ENCODE measurements around the gene CALCOCO1. TPM values are rescaled to one million over a fixed set of nuclear protein-coding genes. Genes with fewer than 3 reads are reported as not detected.

The CALCOCO1 gene
- total RNA-seq, 3 donors from 2014 or later (not counting 1 experiment from before 2014, with no cell fraction given), result 215 to 256 (median 226) TPM

DNA sequence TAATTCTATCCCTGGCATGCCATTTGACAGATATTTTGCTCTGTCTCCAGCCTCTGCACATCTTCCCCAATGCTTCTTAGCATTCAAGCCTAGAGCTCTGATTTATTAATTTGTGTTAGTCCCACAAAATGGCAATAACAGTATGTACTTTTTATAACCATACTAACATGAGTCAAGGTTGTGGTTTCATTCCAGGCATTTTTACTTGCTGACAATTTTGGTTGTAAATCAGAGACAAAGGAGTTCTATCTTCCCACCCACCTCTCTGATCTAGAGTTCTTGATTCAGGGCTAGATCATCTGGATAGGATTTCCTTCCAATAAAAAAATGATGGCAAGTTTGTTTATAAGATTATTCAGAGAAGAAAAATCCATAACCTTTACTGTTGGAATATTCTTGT is 43.0 kb upstream of the CALCOCO1 start:
- Mint-ChIP-seq H3K27ac (no peak overlapping the region), H3K36me3 (no peaks in the 10 kb centered on the region), H3K9me3 (no peaks in the 10 kb centered on the region), H3K4me1 (no peaks in the 10 kb centered on the region), H3K27me3 (ENCODE audit: low read depth in 2 of 2) (peaks cover 27 to 59% of the 10 kb centered on the region in 2 donors), H3K4me3 (no peak overlapping the region)
- no peak overlapping the region for H3K27ac ChIP-seq (ENCODE audit: low read length)
- no peaks in the 10 kb centered on the region for H3K4me1 ChIP-seq (ENCODE audit: control insufficient read depth, insufficient read depth, low read length)
- intact Hi-C loops (cut with micrococcal nuclease), result no loop called here
- ATAC-seq (no peak), DNase-seq (no peak)
- no peak overlapping the region for H3K4me3 ChIP-seq (ENCODE audit: low read length)
- peaks cover 8% of the 10 kb centered on the region for H3K27me3 ChIP-seq (ENCODE audit: control insufficient read depth, insufficient read depth, low read length)
- H3K9me3 ChIP-seq (ENCODE audit: control insufficient read depth, insufficient read depth, low read length), result no peaks in the 10 kb centered on the region
- H3K36me3 ChIP-seq (ENCODE audit: control insufficient read depth, insufficient read depth, low read length), result no peaks in the 10 kb centered on the region
- TF ChIP-seq, protein P1, sequence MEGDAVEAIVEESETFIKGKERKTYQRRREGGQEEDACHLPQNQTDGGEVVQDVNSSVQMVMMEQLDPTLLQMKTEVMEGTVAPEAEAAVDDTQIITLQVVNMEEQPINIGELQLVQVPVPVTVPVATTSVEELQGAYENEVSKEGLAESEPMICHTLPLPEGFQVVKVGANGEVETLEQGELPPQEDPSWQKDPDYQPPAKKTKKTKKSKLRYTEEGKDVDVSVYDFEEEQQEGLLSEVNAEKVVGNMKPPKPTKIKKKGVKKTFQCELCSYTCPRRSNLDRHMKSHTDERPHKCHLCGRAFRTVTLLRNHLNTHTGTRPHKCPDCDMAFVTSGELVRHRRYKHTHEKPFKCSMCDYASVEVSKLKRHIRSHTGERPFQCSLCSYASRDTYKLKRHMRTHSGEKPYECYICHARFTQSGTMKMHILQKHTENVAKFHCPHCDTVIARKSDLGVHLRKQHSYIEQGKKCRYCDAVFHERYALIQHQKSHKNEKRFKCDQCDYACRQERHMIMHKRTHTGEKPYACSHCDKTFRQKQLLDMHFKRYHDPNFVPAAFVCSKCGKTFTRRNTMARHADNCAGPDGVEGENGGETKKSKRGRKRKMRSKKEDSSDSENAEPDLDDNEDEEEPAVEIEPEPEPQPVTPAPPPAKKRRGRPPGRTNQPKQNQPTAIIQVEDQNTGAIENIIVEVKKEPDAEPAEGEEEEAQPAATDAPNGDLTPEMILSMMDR (IDR thresholded peaks at IDR 0.05), result no peak

DNA sequence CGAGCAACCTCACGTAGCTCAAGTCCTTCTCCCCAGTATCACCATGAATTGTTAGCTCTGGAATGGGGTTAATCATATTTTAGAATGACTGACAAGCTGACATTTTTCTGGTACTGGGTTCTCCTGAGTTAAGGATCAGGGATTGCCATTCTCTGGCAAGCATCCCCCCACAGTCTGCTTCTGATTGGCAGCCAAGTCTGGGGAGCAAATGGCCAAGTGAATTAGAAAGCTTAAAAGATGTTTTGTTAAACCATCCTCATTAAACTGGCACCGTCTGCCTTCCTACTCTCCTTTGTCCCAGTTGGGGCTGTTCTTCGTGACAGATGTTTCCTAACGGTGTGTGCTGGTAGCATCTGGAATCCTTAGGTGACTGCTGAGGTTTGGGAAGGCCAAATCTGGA is 41.7 kb upstream of the CALCOCO1 start:
- DNase-seq, result no peak
- 76% methylated on average over 3 of the region's 5 CpGs for WGBS (ENCODE audit: insufficient coverage)

DNA sequence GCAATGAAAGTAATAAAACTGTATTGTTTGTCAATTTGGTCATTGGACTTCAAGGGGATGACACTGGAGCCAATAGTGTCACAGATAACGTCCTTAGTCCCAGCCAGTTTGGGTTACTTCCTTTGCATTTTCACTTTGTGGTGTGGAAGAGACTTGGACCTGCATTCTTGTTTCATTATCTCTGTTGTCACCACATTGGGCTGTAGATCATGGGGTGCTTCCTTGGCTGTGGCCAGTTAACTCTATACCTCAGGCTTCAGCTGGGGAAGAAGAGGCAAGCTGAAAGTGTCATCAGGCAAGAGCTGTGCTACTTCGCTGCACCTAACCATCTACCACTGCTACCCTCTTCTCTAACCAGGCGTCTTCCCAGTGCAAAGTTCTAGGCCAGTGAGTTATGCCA is 39.6 kb upstream of the CALCOCO1 start:
- Histone ChIP-seq H3K4me3 (ENCODE audit: low read length) (no peak overlapping the region), H3K27me3 (ENCODE audit: control insufficient read depth, insufficient read depth, low read length) (peaks cover 12% of the 10 kb centered on the region), H3K9me3 (ENCODE audit: control insufficient read depth, insufficient read depth, low read length) (no peaks in the 10 kb centered on the region), H3K27ac (ENCODE audit: low read length) (no peak overlapping the region), H3K4me1 (ENCODE audit: control insufficient read depth, insufficient read depth, low read length) (no peaks in the 10 kb centered on the region), H3K36me3 (ENCODE audit: control insufficient read depth, insufficient read depth, low read length) (no peaks in the 10 kb centered on the region)
- intact Hi-C loops (cut with micrococcal nuclease), result no loop called here
- DNase-seq (no peak), ATAC-seq (no peak)
- no peaks in the 10 kb centered on the region for H3K36me3 Mint-ChIP-seq
- WGBS (ENCODE audit: insufficient coverage), result 74% methylated on average over 3 of the region's 3 CpGs
- TF ChIP-seq, protein P1 (IDR thresholded peaks at IDR 0.05), result no peak
- H3K4me1 Mint-ChIP-seq, result no peaks in the 10 kb centered on the region
- peaks cover 43 to 83% of the 10 kb centered on the region in 2 donors for H3K27me3 Mint-ChIP-seq (ENCODE audit: low read depth in 2 of 2)
- H3K4me3 Mint-ChIP-seq, result no peak overlapping the region
- H3K9me3 Mint-ChIP-seq, result no peaks in the 10 kb centered on the region
- no peak overlapping the region for H3K27ac Mint-ChIP-seq

More for the DNA sequence above, 41.7 kb upstream of the CALCOCO1 start:
- Mint-ChIP-seq H3K36me3 (no peaks in the 10 kb centered on the region), H3K27ac (no peak overlapping the region), H3K4me3 (no peak overlapping the region), H3K4me1 (no peaks in the 10 kb centered on the region), H3K27me3 (ENCODE audit: low read depth in 2 of 2) (peaks cover 35 to 71% of the 10 kb centered on the region in 2 donors), H3K9me3 (no peaks in the 10 kb centered on the region)
- Histone ChIP-seq H3K9me3 (ENCODE audit: control insufficient read depth, insufficient read depth, low read length) (no peaks in the 10 kb centered on the region), H3K4me1 (ENCODE audit: control insufficient read depth, insufficient read depth, low read length) (no peaks in the 10 kb centered on the region), H3K27ac (ENCODE audit: low read length) (no peak overlapping the region), H3K27me3 (ENCODE audit: control insufficient read depth, insufficient read depth, low read length) (peaks cover 8% of the 10 kb centered on the region), H3K4me3 (ENCODE audit: low read length) (no peak overlapping the region), H3K36me3 (ENCODE audit: control insufficient read depth, insufficient read depth, low read length) (no peaks in the 10 kb centered on the region)
- ATAC-seq, result no peak
- TF ChIP-seq, protein P1 (IDR thresholded peaks at IDR 0.05), result no peak
- intact Hi-C loops (cut with micrococcal nuclease), result no loop called here

DNA sequence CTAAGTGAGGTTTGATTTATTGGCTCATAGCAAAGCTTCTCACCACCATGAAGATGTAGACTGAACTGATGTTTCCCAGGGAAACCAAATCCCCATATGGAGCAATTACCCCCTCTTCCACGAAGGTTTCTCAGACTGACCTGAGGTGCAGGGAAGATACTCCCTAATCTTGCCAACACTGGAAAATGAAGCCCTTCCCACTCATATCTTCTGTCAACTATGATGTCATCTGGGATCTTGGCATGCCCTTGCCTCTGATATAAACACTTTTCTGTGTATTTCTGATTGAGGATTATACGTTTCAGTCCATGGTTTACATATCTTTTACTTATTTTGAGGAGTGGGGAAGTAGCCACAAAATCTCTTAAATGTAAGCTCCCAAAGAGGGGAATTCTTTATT is 38.6 kb upstream of the CALCOCO1 start:
- Histone ChIP-seq H3K36me3 (ENCODE audit: control insufficient read depth, insufficient read depth, low read length) (no peaks in the 10 kb centered on the region), H3K27ac (ENCODE audit: low read length) (no peak overlapping the region), H3K9me3 (ENCODE audit: control insufficient read depth, insufficient read depth, low read length) (no peaks in the 10 kb centered on the region), H3K27me3 (ENCODE audit: control insufficient read depth, insufficient read depth, low read length) (peaks cover 12% of the 10 kb centered on the region), H3K4me1 (ENCODE audit: control insufficient read depth, insufficient read depth, low read length) (no peaks in the 10 kb centered on the region), H3K4me3 (ENCODE audit: low read length) (no peak overlapping the region)
- 90% methylated on average over 2 of the region's 2 CpGs for WGBS (ENCODE audit: insufficient coverage)
- intact Hi-C loops (cut with micrococcal nuclease), result no loop called here
- H3K4me3 Mint-ChIP-seq, result no peak overlapping the region
- no peaks in the 10 kb centered on the region for H3K9me3 Mint-ChIP-seq
- TF ChIP-seq, protein P1 (IDR thresholded peaks at IDR 0.05), result no peak
- H3K36me3 Mint-ChIP-seq, result no peaks in the 10 kb centered on the region
- ATAC-seq (no peak), DNase-seq (no peak)
- H3K27ac Mint-ChIP-seq, result no peak overlapping the region
- H3K4me1 Mint-ChIP-seq, result no peaks in the 10 kb centered on the region
- H3K27me3 Mint-ChIP-seq (ENCODE audit: low read depth in 2 of 2), result peaks cover 46 to 86% of the 10 kb centered on the region in 2 donors

All from natural killer cell (primary cell).